NCI-H2196 treated with DMSO at 0.1 percent for 48 hours (cell line): ENCODE data around the gene HNRNPA3.
"Not testable (repeated sequence)": the region's sequence is repeated elsewhere in the genome, so short reads cannot be mapped to it uniquely, and the experiment has no call there.

Source experiments
- DNase-seq: peaks from one replicate; lab custom pipeline; 2025; ENCODE audit not compliant: unreplicated experiment; lab: John Stamatoyannopoulos, UW

The HNRNPA3 gene

GRCh38 chr2:177212106-177212890 lies at the start of gene HNRNPA3:
Gene HNRNPA3, plus strand, starts transcription at chr2:177212794. Its CDS starts 6 bp downstream, at chr2:177212800.
- peak; percentile 96 for DNase-seq

- no peak for DNase-seq
Observed at GRCh38 chr2:177164131-177164530, 48.5 kb upstream of the HNRNPA3 start.

GRCh38 chr2:177164584-177165052 lies 48.0 kb upstream of the HNRNPA3 start:
- peak; percentile 65 for DNase-seq

- peak; percentile 33 for DNase-seq
Observed at GRCh38 chr2:177165061-177165583, 47.5 kb upstream of the HNRNPA3 start.

GRCh38 chr2:177165721-177166711 lies 46.6 kb upstream of the HNRNPA3 start:
- no peak for DNase-seq

- DNase-seq = peak; percentile 72
Observed at GRCh38 chr2:177169810-177170514, 42.6 kb upstream of the HNRNPA3 start.

- DNase-seq = no peak
Observed at GRCh38 chr2:177171418-177171865, 41.2 kb upstream of the HNRNPA3 start.

GRCh38 chr2:177172034-177172880 lies 40.3 kb upstream of the HNRNPA3 start:
- DNase-seq = no peak

GRCh38 chr2:177174486-177174885 lies 38.1 kb upstream of the HNRNPA3 start:
- DNase-seq = no peak

GRCh38 chr2:177175917-177176668 lies 36.5 kb upstream of the HNRNPA3 start:
- DNase-seq = no peak

- no peak for DNase-seq
Observed at GRCh38 chr2:177178797-177179196, 33.8 kb upstream of the HNRNPA3 start.

- DNase-seq = no peak
Observed at GRCh38 chr2:177179227-177179626, 33.4 kb upstream of the HNRNPA3 start.

- not testable (repeated sequence) for DNase-seq
Observed at GRCh38 chr2:177179671-177180070, 32.9 kb upstream of the HNRNPA3 start.

GRCh38 chr2:177180269-177181000 lies 32.2 kb upstream of the HNRNPA3 start:
- no peak for DNase-seq

- DNase-seq = no peak
Observed at GRCh38 chr2:177183860-177184259, 28.7 kb upstream of the HNRNPA3 start.

- DNase-seq = no peak
Observed at GRCh38 chr2:177184606-177185005, 28.0 kb upstream of the HNRNPA3 start.

- DNase-seq = not testable (repeated sequence)
Observed at GRCh38 chr2:177186038-177186437, 26.6 kb upstream of the HNRNPA3 start.

- no peak for DNase-seq
Observed at GRCh38 chr2:177187631-177188312, 24.8 kb upstream of the HNRNPA3 start.
